Measurements from ENCODE around the gene THSD1.

DNA sequence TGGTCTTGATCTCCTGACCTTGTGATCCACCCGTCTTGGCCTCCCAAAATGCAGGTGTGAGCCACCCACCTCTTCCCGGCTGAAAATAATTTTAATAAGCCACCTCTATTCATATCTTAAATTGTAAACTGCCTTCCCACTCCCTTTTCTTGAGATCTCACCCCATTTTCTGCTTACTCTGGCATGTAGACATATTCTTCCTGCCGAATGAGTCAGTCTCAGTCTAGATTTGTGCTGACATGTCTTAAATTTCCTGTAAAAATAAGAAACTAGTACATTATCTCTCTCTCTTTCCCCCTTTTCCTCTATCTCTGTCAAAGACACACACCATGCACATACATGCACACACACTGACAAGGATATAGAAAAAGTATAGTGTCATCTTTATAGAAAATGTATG, 60.9 kb downstream of the THSD1 start:
- TF ChIP-seq EP300 (conservative IDR thresholded peaks at IDR 0.05; ENCODE audit: poor library complexity, severe bottlenecking): no peak
- TF ChIP-seq, protein P1, sequence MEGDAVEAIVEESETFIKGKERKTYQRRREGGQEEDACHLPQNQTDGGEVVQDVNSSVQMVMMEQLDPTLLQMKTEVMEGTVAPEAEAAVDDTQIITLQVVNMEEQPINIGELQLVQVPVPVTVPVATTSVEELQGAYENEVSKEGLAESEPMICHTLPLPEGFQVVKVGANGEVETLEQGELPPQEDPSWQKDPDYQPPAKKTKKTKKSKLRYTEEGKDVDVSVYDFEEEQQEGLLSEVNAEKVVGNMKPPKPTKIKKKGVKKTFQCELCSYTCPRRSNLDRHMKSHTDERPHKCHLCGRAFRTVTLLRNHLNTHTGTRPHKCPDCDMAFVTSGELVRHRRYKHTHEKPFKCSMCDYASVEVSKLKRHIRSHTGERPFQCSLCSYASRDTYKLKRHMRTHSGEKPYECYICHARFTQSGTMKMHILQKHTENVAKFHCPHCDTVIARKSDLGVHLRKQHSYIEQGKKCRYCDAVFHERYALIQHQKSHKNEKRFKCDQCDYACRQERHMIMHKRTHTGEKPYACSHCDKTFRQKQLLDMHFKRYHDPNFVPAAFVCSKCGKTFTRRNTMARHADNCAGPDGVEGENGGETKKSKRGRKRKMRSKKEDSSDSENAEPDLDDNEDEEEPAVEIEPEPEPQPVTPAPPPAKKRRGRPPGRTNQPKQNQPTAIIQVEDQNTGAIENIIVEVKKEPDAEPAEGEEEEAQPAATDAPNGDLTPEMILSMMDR (IDR thresholded peaks at IDR 0.05; ENCODE audit: poor library complexity, severe bottlenecking): no peak
- TF ChIP-seq MXI1 (conservative IDR thresholded peaks at IDR 0.05; ENCODE audit: poor library complexity, severe bottlenecking): no peak
- no peak for TF ChIP-seq EZH2 (IDR thresholded peaks at IDR 0.05; ENCODE audit: borderline replicate concordance, insufficient read depth, low read length, poor library complexity, severe bottlenecking)
- TF ChIP-seq, protein P2, sequence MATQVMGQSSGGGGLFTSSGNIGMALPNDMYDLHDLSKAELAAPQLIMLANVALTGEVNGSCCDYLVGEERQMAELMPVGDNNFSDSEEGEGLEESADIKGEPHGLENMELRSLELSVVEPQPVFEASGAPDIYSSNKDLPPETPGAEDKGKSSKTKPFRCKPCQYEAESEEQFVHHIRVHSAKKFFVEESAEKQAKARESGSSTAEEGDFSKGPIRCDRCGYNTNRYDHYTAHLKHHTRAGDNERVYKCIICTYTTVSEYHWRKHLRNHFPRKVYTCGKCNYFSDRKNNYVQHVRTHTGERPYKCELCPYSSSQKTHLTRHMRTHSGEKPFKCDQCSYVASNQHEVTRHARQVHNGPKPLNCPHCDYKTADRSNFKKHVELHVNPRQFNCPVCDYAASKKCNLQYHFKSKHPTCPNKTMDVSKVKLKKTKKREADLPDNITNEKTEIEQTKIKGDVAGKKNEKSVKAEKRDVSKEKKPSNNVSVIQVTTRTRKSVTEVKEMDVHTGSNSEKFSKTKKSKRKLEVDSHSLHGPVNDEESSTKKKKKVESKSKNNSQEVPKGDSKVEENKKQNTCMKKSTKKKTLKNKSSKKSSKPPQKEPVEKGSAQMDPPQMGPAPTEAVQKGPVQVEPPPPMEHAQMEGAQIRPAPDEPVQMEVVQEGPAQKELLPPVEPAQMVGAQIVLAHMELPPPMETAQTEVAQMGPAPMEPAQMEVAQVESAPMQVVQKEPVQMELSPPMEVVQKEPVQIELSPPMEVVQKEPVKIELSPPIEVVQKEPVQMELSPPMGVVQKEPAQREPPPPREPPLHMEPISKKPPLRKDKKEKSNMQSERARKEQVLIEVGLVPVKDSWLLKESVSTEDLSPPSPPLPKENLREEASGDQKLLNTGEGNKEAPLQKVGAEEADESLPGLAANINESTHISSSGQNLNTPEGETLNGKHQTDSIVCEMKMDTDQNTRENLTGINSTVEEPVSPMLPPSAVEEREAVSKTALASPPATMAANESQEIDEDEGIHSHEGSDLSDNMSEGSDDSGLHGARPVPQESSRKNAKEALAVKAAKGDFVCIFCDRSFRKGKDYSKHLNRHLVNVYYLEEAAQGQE (IDR thresholded peaks at IDR 0.05; ENCODE audit: borderline replicate concordance): no peak
- TF ChIP-seq RAD21 (conservative IDR thresholded peaks at IDR 0.05): no peak
- no peak for TF ChIP-seq POLR2AphosphoS5 (IDR thresholded peaks at IDR 0.05)

All from neural cell (in vitro differentiated cells).